H1 (cell line): Measurements from ENCODE around the gene VGLL3. TPM values are rescaled to one million over a fixed set of nuclear protein-coding genes. Genes with fewer than 3 reads are reported as not detected.

Experiments used
- CTCF ChIA-PET: fragments of 300-600 bp; sonication (Branson Sonifier 250); formaldehyde crosslinking; loops from one replicate; lab custom pipeline; 2021; ENCODE audit not compliant: partially characterized antibody; lab: Charles Lee
- POLR2A ChIA-PET: fragments of 300-600 bp; sonication (Branson Sonifier 250); formaldehyde crosslinking; loops from one replicate; lab custom pipeline; 2021; ENCODE audit warnings: inconsistent platforms; ENCODE audit not compliant: partially characterized antibody; lab: Charles Lee
- DNase-seq, 2 experiments: peaks; one replicate each; pipeline versions ENCODE4 v3.0.0 to v3.0.0-alpha.2; 2010 to 2022; ENCODE audit warnings: low spot score in 2 of 2, low read depth in 1 of 2, mixed read lengths in 1 of 2
- FAIRE-seq: peaks from 2 replicates; lab custom pipeline; 2011; peaks lifted over from hg19 to GRCh38; lab: Jason Lieb, UNC
- H2AFZ ChIP-seq: 2 replicates; pipeline ENCODE4 v1.8.1; 2012; ENCODE audit warnings: low read length, inconsistent platforms
- H2AK5ac ChIP-seq: 2 replicates; pipeline ENCODE4 v1.6.1; 2013; ENCODE audit warnings: low read depth, low read length
- H2BK120ac ChIP-seq: replicated peaks from 2 replicates; pipeline ENCODE3; 2013; ENCODE audit warnings: low read depth, low read length, inconsistent platforms
- H2BK12ac ChIP-seq: 2 replicates; pipeline ENCODE4 v1.6.1; 2013; ENCODE audit warnings: low read depth, low read length
- H2BK15ac ChIP-seq: 2 replicates; pipeline ENCODE4 v1.6.1; 2013; ENCODE audit warnings: low read length
- H2BK20ac ChIP-seq: 2 replicates; pipeline ENCODE4 v1.6.1; 2013; ENCODE audit warnings: low read length
- H2BK5ac ChIP-seq: 2 replicates; pipeline ENCODE4 v1.6.1; 2013; ENCODE audit warnings: low read depth, low read length
- H3K14ac ChIP-seq: 2 replicates; pipeline ENCODE4 v1.6.1; 2013; ENCODE audit warnings: inconsistent platforms; ENCODE audit not compliant: insufficient read length
- H3K18ac ChIP-seq: 2 replicates; pipeline ENCODE4 v1.6.1; 2013; ENCODE audit warnings: low read length; ENCODE audit errors: extremely low read depth
- H3K23ac ChIP-seq: 2 replicates; pipeline ENCODE4 v1.6.1; 2013; ENCODE audit warnings: inconsistent platforms; ENCODE audit not compliant: insufficient read length
- H3K23me2 ChIP-seq: 2 replicates; pipeline ENCODE4 v1.6.1; 2013; ENCODE audit warnings: low read depth, low read length
- H3K27ac ChIP-seq: 2 replicates; pipeline ENCODE4 v1.6.1; 2011; ENCODE audit warnings: low read depth, low read length, inconsistent platforms
- H3K27me3 ChIP-seq, 4 experiments: replicated peaks in 1 of 4; 1 replicate in 1 of 4; 2 replicates in 3 of 4; pipeline versions ENCODE4 v1.6.1 to v1.8.1; 2011 to 2013; ENCODE audit warnings: low read length in 3 of 4, mild to moderate bottlenecking in 3 of 4, inconsistent platforms in 2 of 4, mixed read lengths in 2 of 4, moderate library complexity in 1 of 4; ENCODE audit not compliant: control insufficient read depth in 3 of 4, insufficient read depth in 3 of 4; ENCODE audit errors: extremely low read depth in 1 of 4
- H3K36me3 ChIP-seq, 4 experiments: 2 replicates each; pipeline versions ENCODE4 v1.6.1 to v1.8.1; 2011 to 2013; ENCODE audit warnings: mild to moderate bottlenecking in 4 of 4, low read length in 3 of 4, moderate library complexity in 2 of 4, control low read depth in 1 of 4, inconsistent platforms in 1 of 4; ENCODE audit not compliant: insufficient read depth in 4 of 4, control insufficient read depth in 2 of 4
- H3K4ac ChIP-seq: replicated peaks from 2 replicates; pipeline ENCODE3; 2013; ENCODE audit warnings: low read length, low read depth, mixed read lengths, inconsistent platforms; ENCODE audit not compliant: insufficient read length
- H3K4me1 ChIP-seq, 4 experiments: replicated peaks in 1 of 4; 1 replicate in 1 of 4; 2 replicates in 3 of 4; pipeline versions ENCODE4 v1.6.1 to v1.8.1; 2011 to 2013; ENCODE audit warnings: low read length in 3 of 4, inconsistent platforms in 2 of 4, mixed read lengths in 1 of 4; ENCODE audit not compliant: insufficient read depth in 4 of 4, control insufficient read depth in 3 of 4
- H3K4me2 ChIP-seq, 2 experiments: 2 replicates each; pipeline versions ENCODE4 v1.6.1 to v1.8.1; 2011 to 2013; ENCODE audit warnings: low read depth in 2 of 2, low read length in 2 of 2, control low read depth in 1 of 2, inconsistent platforms in 1 of 2, mild to moderate bottlenecking in 1 of 2; ENCODE audit not compliant: insufficient read depth in 1 of 2
- H3K4me3 ChIP-seq, 4 experiments: fragments of 200-600, 300-600 bp in 1 of 4; sonication (generic), shearing (Covaris generic), sonication (Bioruptor Twin) in 1 of 4; 2 replicates each; pipeline versions ENCODE4 v1.5.1 to v1.8.1; 2011 to 2016; ENCODE audit warnings: low read length in 4 of 4, low read depth in 3 of 4, control low read depth in 2 of 4, inconsistent platforms in 2 of 4, mild to moderate bottlenecking in 2 of 4, mixed read lengths in 1 of 4, moderate library complexity in 1 of 4; ENCODE audit not compliant: insufficient read depth in 2 of 4; ENCODE audit errors: extremely low read depth in 1 of 4
- H3K56ac ChIP-seq: replicated peaks from 2 replicates; pipeline ENCODE3; 2013; ENCODE audit warnings: low read depth, mild to moderate bottlenecking, mixed read lengths, low read length, inconsistent platforms; ENCODE audit not compliant: insufficient read length
- H3K79me1 ChIP-seq: 2 replicates; pipeline ENCODE4 v1.6.1; 2013; ENCODE audit warnings: low read depth, low read length, control low read depth
- H3K79me2 ChIP-seq, 2 experiments: 2 replicates each; pipeline versions ENCODE4 v1.6.1 to v1.8.1; 2012 to 2013; ENCODE audit warnings: low read length in 2 of 2, mild to moderate bottlenecking in 2 of 2, inconsistent platforms in 1 of 2; ENCODE audit not compliant: insufficient read depth in 2 of 2, control insufficient read depth in 1 of 2
- H3K9ac ChIP-seq, 4 experiments: replicated peaks in 1 of 4; 1 replicate in 1 of 4; 2 replicates in 3 of 4; pipeline versions ENCODE4 v1.6.1 to v1.8.1; 2011 to 2013; ENCODE audit warnings: low read depth in 3 of 4, low read length in 3 of 4, control low read depth in 2 of 4, mild to moderate bottlenecking in 2 of 4, moderate library complexity in 2 of 4, inconsistent platforms in 1 of 4; ENCODE audit errors: extremely low read depth in 1 of 4
- H3K9me3 ChIP-seq, 2 experiments: 2 replicates each; pipeline versions ENCODE4 v1.6.1 to v1.8.1; 2012 to 2013; ENCODE audit warnings: mild to moderate bottlenecking in 2 of 2, moderate library complexity in 2 of 2, control low read depth in 1 of 2, inconsistent platforms in 1 of 2, low read depth in 1 of 2, low read length in 1 of 2, mixed read lengths in 1 of 2; ENCODE audit not compliant: insufficient read depth in 2 of 2
- H4K20me1 ChIP-seq, 2 experiments: replicated peaks in 1 of 2; 2 replicates each; pipeline versions ENCODE3 to v1.8.1; 2011 to 2013; ENCODE audit warnings: inconsistent platforms in 2 of 2, low read length in 2 of 2, mild to moderate bottlenecking in 1 of 2; ENCODE audit not compliant: insufficient read depth in 2 of 2, control insufficient read depth in 1 of 2
- H4K5ac ChIP-seq: 2 replicates; pipeline ENCODE4 v1.6.1; 2013; ENCODE audit warnings: low read length, low read depth, mixed read lengths, inconsistent platforms; ENCODE audit not compliant: insufficient read length
- H4K8ac ChIP-seq: 2 replicates; pipeline ENCODE4 v1.8.0; 2013; ENCODE audit warnings: mild to moderate bottlenecking, moderate library complexity, low read length, inconsistent platforms; ENCODE audit not compliant: insufficient read depth; ENCODE audit errors: extremely low read depth
- H4K91ac ChIP-seq: replicated peaks from 2 replicates; pipeline ENCODE3; 2013; ENCODE audit warnings: low read length, mixed read lengths, inconsistent platforms; ENCODE audit not compliant: insufficient read length
- HDAC6 ChIP-seq: IDR thresholded peaks from one replicate; pipeline ENCODE4 v1.7.1; 2012; ENCODE audit warnings: low read depth, mild to moderate bottlenecking, inconsistent platforms, low read length, moderate library complexity
- SIN3A ChIP-seq, 2 experiments: IDR thresholded peaks in 1 of 2; conservative IDR thresholded peaks in 1 of 2; 2 replicates each; pipeline ENCODE4 v1.6.1; 2011 to 2012; ENCODE audit warnings: low read length in 2 of 2, improper control_type of control experiment in 1 of 2, low read depth in 1 of 2, mild to moderate bottlenecking in 1 of 2
- TCF12 ChIP-seq: IDR thresholded peaks from 2 replicates; pipeline ENCODE4 v1.6.1; 2011; ENCODE audit warnings: low read depth, mild to moderate bottlenecking, low read length
- WGBS, 2 experiments: shearing (Covaris generic) in 1 of 2; methylation state at CpG; one replicate each; pipeline versions ENCODE4 v1.1.6 to v1.1.7; 2013 to 2015; ENCODE audit warnings: low lambda C conversion rate in 2 of 2, mixed read lengths in 2 of 2, inconsistent platforms in 1 of 2, low coverage in 1 of 2, missing lambda C conversion rate in 1 of 2; ENCODE audit not compliant: insufficient replicate concordance in 2 of 2, insufficient coverage in 1 of 2, insufficient read length in 1 of 2; ENCODE audit errors: extremely low coverage in 1 of 2, missing lambda C conversion rate in 1 of 2; 5-methylcytosine and 5-hydroxymethylcytosine counted together
- polyA plus RNA-seq, 7 experiments: library from polyadenylated mRNA; depleted of rRNA in 3 of 7; stranded (reverse) in 5 of 7; unstranded in 2 of 7; fragments of >200 nt in 5 of 7; fragments of 200-250 nt in 2 of 7; gene quantifications; 1 replicate in 5 of 7; 2 replicates in 1 of 7; 4 replicates in 1 of 7; pipeline versions ENCODE4 v1.2.1 to v1.2.3, GENCODE V29; 2011 to 2013; ENCODE audit warnings: missing spikeins in 2 of 7, mixed read lengths in 2 of 7
- total RNA-seq: library from RNA; stranded (reverse); fragmentation: NEBNext Ultra II Directional; extraction: Animal tissue kit (Norgen Biotek cat#: 25700); gene quantifications from 2 replicates; pipeline ENCODE4 v1.2.1, GENCODE V29; 2021

The VGLL3 gene
- total and polyA plus RNA-seq, 2 of the 8 experiments (the other 6 are each of a cell fraction or from before 2014, with no cell fraction given) = 13.4 to 24.2 TPM

GRCh38 chr3:86973440-86973839, 17.5 kb downstream of the VGLL3 start:
- no peak overlapping the region for H4K5ac ChIP-seq
- no peak overlapping the region for H4K8ac ChIP-seq
- H3K36me3 ChIP-seq = peaks cover 0 to 6% (median 4%) of the 10 kb centered on the region in 4 experiments; a peak in 5 of 8 replicates
- H2AFZ ChIP-seq = no peak overlapping the region
- no peak for DNase-seq
- no peak overlapping the region for H3K14ac ChIP-seq
- peaks cover 0 to 3% (median 0%) of the 10 kb centered on the region in 4 experiments; a peak in 1 of 7 replicates for H3K4me1 ChIP-seq
- no peak overlapping the region for H3K4ac ChIP-seq
- H3K18ac ChIP-seq = no peak overlapping the region
- no peak overlapping the region for H2BK5ac ChIP-seq
- no peak overlapping the region for H2BK12ac ChIP-seq
- no peak overlapping the region for H3K9ac ChIP-seq
- H3K4me3 ChIP-seq = no peak overlapping the region
- ChIA-PET POLR2A (interaction anchor here (1.0 kb wide), 1 partner anchor 109 kb away, joined by 4 read pairs; no protein-coding TSS in a partner anchor), CTCF (interaction anchor here (0.9 kb wide), 1 partner anchor 20 kb away, joined by 3 read pairs; no protein-coding TSS in a partner anchor)
- H2BK15ac ChIP-seq = no peak overlapping the region
- no peak overlapping the region for H3K4me2 ChIP-seq
- no peak overlapping the region for H2BK120ac ChIP-seq
- no peaks in the 10 kb centered on the region for H3K27me3 ChIP-seq
- FAIRE-seq = no peak
- WGBS, 2 experiments = 89% methylated on average over 3 of the region's 3 CpGs; no CpG with 5 or more reads in 1 of the 2 experiments
- H2AK5ac ChIP-seq = no peak overlapping the region
- H4K91ac ChIP-seq = no peak overlapping the region
- TF ChIP-seq TCF12 (no peak), SIN3A (conservative IDR thresholded peaks at IDR 0.05 in 1 of 2, IDR thresholded peaks at IDR 0.05 in 1 of 2; ENCODE audit: low read depth in 1 of 2, low read length in 2 of 2) (no peak), HDAC6 (no peak)
- TF ChIP-seq, all 59 proteins: peak for 0
- Histone ChIP-seq H3K79me2 (no peaks in the 10 kb centered on the region), H3K56ac (no peak overlapping the region), H3K27ac (no peak overlapping the region), H3K23me2 (no peaks in the 10 kb centered on the region), H3K79me1 (no peaks in the 10 kb centered on the region), H3K23ac (no peak overlapping the region), H3K9me3 (peaks cover 0 to 5% of the 10 kb centered on the region in 2 experiments; a peak in 1 of 4 replicates), H4K20me1 (no peaks in the 10 kb centered on the region), H2BK20ac (no peak overlapping the region)
